ENCODE results near the gene TWNK.

The TWNK gene

GRCh38 chr10:100998183-100998990, 11.0 kb downstream of the TWNK start:
- peak overlapping the region; percentile 75 for H3K14ac ChIP-seq (ENCODE audit: low read length)
- H2AFZ ChIP-seq (ENCODE audit: insufficient read depth, low read length, poor library complexity), result peak overlapping the region; percentile 95
- no peaks in the 10 kb centered on the region for H3K9me3 ChIP-seq (ENCODE audit: insufficient read depth, low read depth, low read length)
- H4K91ac ChIP-seq (ENCODE audit: low read depth, low read length), result peak overlapping the region; percentile 97
- peak overlapping the region; percentile 96 for H3K27ac ChIP-seq (ENCODE audit: low read depth, low read length)
- peak overlapping the region; percentile 92 for H3K23ac ChIP-seq (ENCODE audit: low read length)
- peak overlapping the region; percentile 87 for H4K8ac ChIP-seq (ENCODE audit: low read depth, low read length)
- H2BK120ac ChIP-seq (ENCODE audit: insufficient read depth, low read length, poor library complexity), result peak overlapping the region; percentile 57
- peak overlapping the region; percentile 81 for H3K4me3 ChIP-seq (ENCODE audit: low read depth, low read length)
- H2BK5ac ChIP-seq (ENCODE audit: low read depth, low read length, poor library complexity), result peak overlapping the region; percentile 90
- H3K9ac ChIP-seq (ENCODE audit: low read length), result peak overlapping the region; percentile 75
- peaks cover 37% of the 10 kb centered on the region for H3K79me1 ChIP-seq (ENCODE audit: low read length)
- H3K4me2 ChIP-seq (ENCODE audit: low read length), result peak overlapping the region; percentile 93
- DNase-seq, result peak; percentile 56 to 71
- H2BK12ac ChIP-seq (ENCODE audit: low read length), result peak overlapping the region; percentile 63
- H3K4me1 ChIP-seq (ENCODE audit: control insufficient read depth in 1 of 2, insufficient read depth in 2 of 2, low read length in 2 of 2), result peaks cover 21 to 24% of the 10 kb centered on the region in 2 experiments
- peaks cover 35% of the 10 kb centered on the region for H3K79me2 ChIP-seq (ENCODE audit: control insufficient read depth, insufficient read depth, low read length, poor library complexity)
- no CpG with 5 or more reads among the region's 25 CpGs for WGBS (ENCODE audit: extremely low coverage, insufficient coverage, insufficient read length)
- H3K36me3 ChIP-seq (ENCODE audit: control insufficient read depth in 1 of 2, insufficient read depth in 2 of 2, low read length in 2 of 2), result peaks cover 15 to 16% of the 10 kb centered on the region in 2 experiments
- H3K18ac ChIP-seq (ENCODE audit: low read length), result peak overlapping the region; percentile 89
- H3K4ac ChIP-seq (ENCODE audit: low read depth, low read length), result peak overlapping the region; percentile 77
- H2AK5ac ChIP-seq (ENCODE audit: low read length), result peak overlapping the region; percentile 61
- peak overlapping the region; percentile 82 for H4K12ac ChIP-seq (ENCODE audit: low read depth, low read length)
- H3K27me3 ChIP-seq (ENCODE audit: insufficient read depth, low read length), result no peaks in the 10 kb centered on the region

- peak overlapping the region; percentile 83 for H4K12ac ChIP-seq (ENCODE audit: low read depth, low read length)
- peaks cover 21 to 24% of the 10 kb centered on the region in 2 experiments for H3K4me1 ChIP-seq (ENCODE audit: control insufficient read depth in 1 of 2, insufficient read depth in 2 of 2, low read length in 2 of 2)
- peak overlapping the region; percentile 86 for H3K4me3 ChIP-seq (ENCODE audit: low read depth, low read length)
- H3K27ac ChIP-seq (ENCODE audit: low read depth, low read length), result peak overlapping the region; percentile 96
- H4K91ac ChIP-seq (ENCODE audit: low read depth, low read length), result peak overlapping the region; percentile 97
- H3K9me3 ChIP-seq (ENCODE audit: insufficient read depth, low read depth, low read length), result no peaks in the 10 kb centered on the region
- H3K14ac ChIP-seq (ENCODE audit: low read length), result peak overlapping the region; percentile 87
- H2AK5ac ChIP-seq (ENCODE audit: low read length), result peak overlapping the region; percentile 84
- H3K23ac ChIP-seq (ENCODE audit: low read length), result peak overlapping the region; percentile 92
- H3K36me3 ChIP-seq (ENCODE audit: control insufficient read depth in 1 of 2, insufficient read depth in 2 of 2, low read length in 2 of 2), result peaks cover 19 to 20% of the 10 kb centered on the region in 2 experiments
- peak overlapping the region; percentile 92 for H4K8ac ChIP-seq (ENCODE audit: low read depth, low read length)
- no CpG with 5 or more reads among the region's 83 CpGs for WGBS (ENCODE audit: extremely low coverage, insufficient coverage, insufficient read length)
- peak overlapping the region; percentile 93 for H3K4me2 ChIP-seq (ENCODE audit: low read length)
- peak; percentile 61 to 80 for DNase-seq
- peak overlapping the region; percentile 93 for H3K4ac ChIP-seq (ENCODE audit: low read depth, low read length)
- peak overlapping the region; percentile 97 for H3K18ac ChIP-seq (ENCODE audit: low read length)
- no peaks in the 10 kb centered on the region for H3K27me3 ChIP-seq (ENCODE audit: insufficient read depth, low read length)
- peak overlapping the region; percentile 72 for H2AFZ ChIP-seq (ENCODE audit: insufficient read depth, low read length, poor library complexity)
- H3K9ac ChIP-seq (ENCODE audit: low read length), result peak overlapping the region; percentile 94
- peaks cover 37% of the 10 kb centered on the region for H3K79me1 ChIP-seq (ENCODE audit: low read length)
- peak overlapping the region; percentile 91 for H2BK5ac ChIP-seq (ENCODE audit: low read depth, low read length, poor library complexity)
- H2BK120ac ChIP-seq (ENCODE audit: insufficient read depth, low read length, poor library complexity), result peak overlapping the region; percentile 84
- H3K79me2 ChIP-seq (ENCODE audit: control insufficient read depth, insufficient read depth, low read length, poor library complexity), result peaks cover 35% of the 10 kb centered on the region
- H2BK12ac ChIP-seq (ENCODE audit: low read length), result no peak overlapping the region
Measured at GRCh38 chr10:100998991-100999741, 11.8 kb downstream of the TWNK start.

GRCh38 chr10:100999742-101000126, 12.4 kb downstream of the TWNK start, which contains the start of gene LZTS2:
Gene LZTS2 (plus strand): TSS chr10:100999808. CDS start chr10:101002539, 2,731 bp downstream.
- H3K23ac ChIP-seq (ENCODE audit: low read length), result peak within 1 kb of the TSS; percentile 92
- peak within 1 kb of the TSS; percentile 94 for H3K9ac ChIP-seq (ENCODE audit: low read length)
- peak within 1 kb of the TSS; percentile 92 for H4K8ac ChIP-seq (ENCODE audit: low read depth, low read length)
- H3K4me3 ChIP-seq (ENCODE audit: low read depth, low read length), result peak within 1 kb of the TSS; percentile 86
- H4K12ac ChIP-seq (ENCODE audit: low read depth, low read length), result peak within 1 kb of the TSS; percentile 83
- H2AK5ac ChIP-seq (ENCODE audit: low read length), result peak within 1 kb of the TSS; percentile 86
- H2BK120ac ChIP-seq (ENCODE audit: insufficient read depth, low read length, poor library complexity), result peak within 1 kb of the TSS; percentile 92
- peak within 1 kb of the TSS; percentile 93 for H3K4ac ChIP-seq (ENCODE audit: low read depth, low read length)
- peak within 1 kb of the TSS; percentile 42 for H2BK12ac ChIP-seq (ENCODE audit: low read length)
- H4K91ac ChIP-seq (ENCODE audit: low read depth, low read length), result peak within 1 kb of the TSS; percentile 97
- DNase-seq, result no peak
- peaks cover 22% of the 10 kb centered on the region in 2 experiments for H3K36me3 ChIP-seq (ENCODE audit: control insufficient read depth in 1 of 2, insufficient read depth in 2 of 2, low read length in 2 of 2)
- peaks cover 37% of the 10 kb centered on the region for H3K79me1 ChIP-seq (ENCODE audit: low read length)
- H3K27ac ChIP-seq (ENCODE audit: low read depth, low read length), result peak within 1 kb of the TSS; percentile 96
- H3K14ac ChIP-seq (ENCODE audit: low read length), result peak within 1 kb of the TSS; percentile 91
- peak within 1 kb of the TSS; percentile 91 for H2BK5ac ChIP-seq (ENCODE audit: low read depth, low read length, poor library complexity)
- peaks cover 21 to 24% of the 10 kb centered on the region in 2 experiments for H3K4me1 ChIP-seq (ENCODE audit: control insufficient read depth in 1 of 2, insufficient read depth in 2 of 2, low read length in 2 of 2)
- no CpG with 5 or more reads among the region's 44 CpGs for WGBS (ENCODE audit: extremely low coverage, insufficient coverage, insufficient read length)
- H3K27me3 ChIP-seq (ENCODE audit: insufficient read depth, low read length), result no peaks in the 10 kb centered on the region
- peak within 1 kb of the TSS; percentile 75 for H2AFZ ChIP-seq (ENCODE audit: insufficient read depth, low read length, poor library complexity)
- H3K9me3 ChIP-seq (ENCODE audit: insufficient read depth, low read depth, low read length), result no peaks in the 10 kb centered on the region
- peak within 1 kb of the TSS; percentile 93 for H3K4me2 ChIP-seq (ENCODE audit: low read length)
- H3K79me2 ChIP-seq (ENCODE audit: control insufficient read depth, insufficient read depth, low read length, poor library complexity), result peaks cover 35% of the 10 kb centered on the region
- peak within 1 kb of the TSS; percentile 97 for H3K18ac ChIP-seq (ENCODE audit: low read length)
